Cardiac muscle cell (in vitro differentiated cells and primary cell): ENCODE results near the gene AP4E1. TPM values are rescaled to one million over a fixed set of nuclear protein-coding genes. Genes with fewer than 3 reads are reported as not detected.

Experiments used
- DNase-seq, 2 donors: peaks; one replicate each; pipeline versions ENCODE4 v3.0.0 to v3.0.0-alpha.2; 2010 to 2017; ENCODE audit warnings: low read depth in 1 of 2, low spot score in 1 of 2
- H3K27ac ChIP-seq: fragments of 200-600 bp; sonication (generic); 2 replicates; pipeline ENCODE4 v1.5.1; 2016
- H3K27me3 ChIP-seq: fragments of 200-600 bp; sonication (generic); 2 replicates; pipeline ENCODE4 v1.6.0; 2016; ENCODE audit warnings: control low read depth
- H3K36me3 ChIP-seq: fragments of 200-600 bp; sonication (generic); 2 replicates; pipeline ENCODE4 v1.5.1; 2016; ENCODE audit warnings: control low read depth
- H3K4me1 ChIP-seq: fragments of 200-600 bp; sonication (generic); 2 replicates; pipeline ENCODE4 v1.8.1; 2017; ENCODE audit warnings: low read depth, mild to moderate bottlenecking, mixed run types
- H3K4me3 ChIP-seq: fragments of 200-600 bp; sonication (generic); 2 replicates; pipeline ENCODE4 v1.5.1; 2016; ENCODE audit warnings: mild to moderate bottlenecking
- H3K9me3 ChIP-seq: fragments of 200-600 bp; sonication (generic); 2 replicates; pipeline ENCODE4 v1.5.1; 2017; ENCODE audit warnings: low read depth, mild to moderate bottlenecking, control low read depth
- CTCF ChIP-seq: IDR thresholded peaks from 2 replicates; pipeline ENCODE4 v1.5.1; 2012; ENCODE audit warnings: low read depth, mild to moderate bottlenecking, low read length
- polyA plus RNA-seq: library from polyadenylated mRNA; unstranded; fragments of >200 nt; fragmentation: Nextera tagmentation; extraction: Ambion mirVana; gene quantifications from 2 replicates; pipeline ENCODE4 v1.2.1, GENCODE V29; 2016
- total RNA-seq: library from RNA; depleted of rRNA; stranded (reverse); fragments of >200 nt; gene quantifications from 2 replicates; pipeline ENCODE4 v1.2.3, GENCODE V29; 2016

AP4E1 gene
- total and polyA plus RNA-seq, 2 experiments from 2014 or later = 6.1 to 7.3 TPM

DNA sequence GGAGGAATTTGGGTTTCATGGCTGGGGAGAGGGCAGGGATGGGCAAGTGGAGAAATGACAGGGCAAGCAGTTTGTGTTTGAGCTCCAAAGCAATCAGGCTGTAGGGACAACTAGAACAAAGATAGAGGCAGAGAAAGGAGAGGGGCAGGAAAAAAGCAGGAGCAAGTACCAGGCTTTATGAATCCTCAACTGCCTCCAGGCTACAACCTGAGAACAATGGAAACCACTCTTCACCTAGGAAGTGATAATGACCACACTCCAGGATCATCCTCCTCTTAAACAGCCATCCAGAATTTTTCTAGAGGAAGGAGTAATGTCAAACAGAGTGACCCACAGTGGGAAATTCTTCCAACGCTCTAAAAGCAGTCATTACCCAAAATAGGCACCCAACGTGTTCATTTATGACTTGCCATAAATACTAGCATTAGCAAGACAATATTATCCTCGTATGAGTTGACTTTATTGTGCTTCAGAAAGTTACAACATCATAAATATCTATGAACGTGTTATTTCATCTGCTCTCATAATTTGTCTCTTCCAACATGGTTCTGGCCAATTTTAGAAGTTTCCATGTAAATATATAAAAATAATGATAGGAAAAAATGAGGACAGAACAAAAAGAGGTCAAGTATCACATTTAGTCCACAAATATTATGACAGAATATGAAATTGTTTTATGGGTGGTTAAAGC, 135.7 kb downstream of the AP4E1 start:
- Histone ChIP-seq H3K36me3 (no peaks in the 10 kb centered on the region), H3K27ac (no peak overlapping the region), H3K4me1 (no peaks in the 10 kb centered on the region), H3K27me3 (no peaks in the 10 kb centered on the region), H3K4me3 (no peak overlapping the region), H3K9me3 (no peaks in the 10 kb centered on the region)
- DNase-seq = no peak
- no peak for TF ChIP-seq CTCF

DNA sequence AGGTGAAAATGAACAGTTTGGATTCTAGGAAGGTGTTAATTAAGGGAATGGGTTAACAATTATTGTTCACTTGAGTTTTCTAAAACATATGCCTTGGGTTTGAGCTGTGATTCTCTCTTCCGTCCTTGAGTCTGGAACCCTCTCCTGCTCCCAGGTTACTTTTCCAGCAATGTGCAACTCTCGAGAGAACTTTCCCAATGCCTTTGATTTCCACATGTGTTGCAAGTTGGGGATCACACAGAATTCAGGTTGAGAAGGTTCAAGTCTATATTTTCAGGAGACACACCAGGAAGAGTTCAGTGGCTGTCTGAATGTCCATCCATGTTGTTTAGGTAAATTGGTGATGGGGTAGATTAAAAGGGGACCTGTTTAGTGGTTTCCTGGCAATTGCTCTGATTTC, 137.5 kb downstream of the AP4E1 start:
- Histone ChIP-seq H3K27me3 (no peaks in the 10 kb centered on the region), H3K27ac (no peak overlapping the region), H3K9me3 (no peaks in the 10 kb centered on the region), H3K4me3 (no peak overlapping the region), H3K36me3 (no peaks in the 10 kb centered on the region), H3K4me1 (no peaks in the 10 kb centered on the region)
- TF ChIP-seq CTCF = no peak
- no peak for DNase-seq

DNA sequence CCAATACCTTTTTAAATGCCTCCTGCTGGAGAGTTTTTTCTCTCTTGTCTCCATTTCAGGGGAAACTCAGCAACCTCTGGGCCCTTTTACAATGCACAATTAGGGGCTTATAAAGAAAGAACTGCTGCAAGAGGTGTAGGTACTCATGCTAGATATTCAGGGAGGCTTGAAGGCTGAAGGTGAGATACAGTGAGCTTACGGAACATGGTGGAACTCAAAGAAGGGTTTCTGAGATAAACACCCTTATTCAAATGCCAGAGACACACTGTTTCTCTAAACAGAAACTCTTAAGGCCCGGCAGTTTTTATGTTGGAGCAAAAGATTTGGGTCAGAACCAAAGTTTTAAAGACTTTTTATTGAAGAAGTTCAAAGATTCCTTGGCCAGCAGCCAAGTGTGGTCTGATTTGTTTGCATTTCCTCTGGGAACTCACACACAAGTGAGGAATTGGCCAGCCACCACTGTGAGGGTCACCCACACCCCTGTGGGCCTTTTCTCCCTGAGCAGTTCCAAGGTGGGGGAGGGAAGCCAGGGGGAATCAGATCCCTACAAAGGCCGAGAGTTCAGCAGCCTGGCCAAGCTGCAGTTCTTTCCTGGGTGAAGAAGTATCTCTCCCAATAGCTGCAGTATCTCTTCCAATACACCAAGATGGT, 138.4 kb downstream of the AP4E1 start:
- no peaks in the 10 kb centered on the region for H3K9me3 ChIP-seq
- no peaks in the 10 kb centered on the region for H3K36me3 ChIP-seq
- peak in 1 of 2 donors; percentile 57 for DNase-seq
- no peak overlapping the region for H3K27ac ChIP-seq
- no peak for TF ChIP-seq CTCF
- no peaks in the 10 kb centered on the region for H3K27me3 ChIP-seq
- no peaks in the 10 kb centered on the region for H3K4me1 ChIP-seq
- no peak overlapping the region for H3K4me3 ChIP-seq

DNA sequence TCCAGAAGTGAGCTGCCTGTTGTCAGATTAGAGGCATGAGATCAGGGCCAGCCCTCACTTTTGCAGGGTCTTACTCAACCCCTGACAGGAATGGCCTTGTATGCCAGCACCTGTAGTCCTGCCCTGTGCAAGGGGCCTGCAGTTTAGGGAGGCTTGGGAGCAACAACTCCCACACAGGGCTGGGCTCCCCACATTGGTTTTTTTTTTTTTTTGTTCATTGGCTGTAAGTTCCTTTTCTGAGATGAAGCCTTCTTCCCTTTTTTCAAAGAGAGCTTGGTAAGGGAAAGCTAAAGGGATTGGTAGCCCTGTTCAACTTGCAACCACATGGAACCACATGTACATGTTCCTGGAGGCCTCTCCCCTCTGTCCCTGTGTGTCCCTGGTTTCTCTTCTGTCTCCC, 139.8 kb downstream of the AP4E1 start:
- no peaks in the 10 kb centered on the region for H3K36me3 ChIP-seq
- no peaks in the 10 kb centered on the region for H3K4me1 ChIP-seq
- H3K9me3 ChIP-seq = no peaks in the 10 kb centered on the region
- no peak overlapping the region for H3K27ac ChIP-seq
- no peak overlapping the region for H3K4me3 ChIP-seq
- DNase-seq = no peak
- no peaks in the 10 kb centered on the region for H3K27me3 ChIP-seq
- no peak for TF ChIP-seq CTCF

GRCh38 chr15:51049081-51049480, 140.6 kb downstream of the AP4E1 start:
- Histone ChIP-seq H3K27ac (no peak overlapping the region), H3K4me1 (no peaks in the 10 kb centered on the region), H3K4me3 (no peak overlapping the region), H3K9me3 (no peaks in the 10 kb centered on the region), H3K27me3 (no peaks in the 10 kb centered on the region), H3K36me3 (no peaks in the 10 kb centered on the region)
- TF ChIP-seq CTCF = no peak
- no peak for DNase-seq
